IMR-90 (cell line): ENCODE measurements around the gene KCNH5. TPM values are rescaled to one million over a fixed set of nuclear protein-coding genes. Genes with fewer than 3 reads are reported as not detected.
A peak's percentile ranks its signal among the peaks of the same experiment; 100 is the strongest.

Experiments used
- ATAC-seq: fragments of 200-7000 bp; cut with Tn5 transposase; 2 replicates; pipeline ENCODE4 v1.9.1; 2020; ENCODE audit warnings: low read depth, mild to moderate bottlenecking, moderate library complexity
- BruUV-seq: library from RNA; stranded (reverse); fragments of 400-500 nt; replicated peaks from 2 replicates; lab custom pipeline; 2021; lab: Mats Ljungman, UMichigan
- CTCF ChIA-PET: fragments of 300-600 bp; formaldehyde crosslinking; extraction: SDS; loops from one replicate; lab custom pipeline; 2021; ENCODE audit warnings: antibody characterized with exemption; lab: Yijun Ruan, JAX
- POLR2A ChIA-PET: fragments of 300-600 bp; sonication (Branson Sonifier 250); formaldehyde crosslinking; loops from one replicate; lab custom pipeline; 2022; ENCODE audit warnings: antibody characterized with exemption; ENCODE audit not compliant: unreplicated experiment; lab: Charles Lee
- DNase-seq: peaks from one replicate; pipeline ENCODE4 v3.0.0; 2013
- H2AFZ ChIP-seq: replicated peaks from 2 replicates; pipeline ENCODE3; 2013; ENCODE audit warnings: low read length, mild to moderate bottlenecking; ENCODE audit not compliant: poor library complexity
- H2AK5ac ChIP-seq: 2 replicates; pipeline ENCODE4 v1.6.1; 2013; ENCODE audit warnings: low read depth, low read length, inconsistent platforms
- H2AK9ac ChIP-seq: replicated peaks from 2 replicates; pipeline ENCODE3; 2013; ENCODE audit warnings: mild to moderate bottlenecking, low read depth, low read length, moderate library complexity; ENCODE audit not compliant: poor library complexity
- H2BK120ac ChIP-seq: 2 replicates; pipeline ENCODE4 v1.6.1; 2013; ENCODE audit warnings: low read depth, low read length, inconsistent platforms
- H2BK15ac ChIP-seq: 3 replicates; pipeline ENCODE4 v1.6.1; 2013; ENCODE audit warnings: low read depth, low read length, inconsistent platforms
- H2BK20ac ChIP-seq: 2 replicates; pipeline ENCODE4 v1.6.1; 2013; ENCODE audit warnings: low read depth, mild to moderate bottlenecking, inconsistent platforms, low read length, moderate library complexity
- H2BK5ac ChIP-seq: 2 replicates; pipeline ENCODE4 v1.6.1; 2013; ENCODE audit warnings: mild to moderate bottlenecking, low read depth, low read length, inconsistent platforms; ENCODE audit not compliant: poor library complexity, severe bottlenecking
- H3K14ac ChIP-seq: replicated peaks from 2 replicates; pipeline ENCODE4 v1.6.1; 2013; ENCODE audit warnings: low read depth, low read length, inconsistent platforms
- H3K18ac ChIP-seq: 2 replicates; pipeline ENCODE4 v1.6.1; 2013; ENCODE audit warnings: low read depth, low read length, control low read depth
- H3K23ac ChIP-seq: 2 replicates; pipeline ENCODE4 v1.6.1; 2013; ENCODE audit warnings: low read depth, low read length, inconsistent platforms
- H3K27ac ChIP-seq: 2 replicates; pipeline ENCODE4 v1.5.1; 2013; ENCODE audit warnings: mild to moderate bottlenecking, control low read depth, low read length; ENCODE audit not compliant: insufficient read depth
- H3K27me3 ChIP-seq: 2 replicates; pipeline ENCODE4 v1.6.1; 2013; ENCODE audit warnings: low read length; ENCODE audit not compliant: control insufficient read depth, insufficient read depth
- H3K36me3 ChIP-seq: 2 replicates; pipeline ENCODE4 v1.6.1; 2013; ENCODE audit warnings: low read length, mixed read lengths; ENCODE audit not compliant: control insufficient read depth, insufficient read depth
- H3K4ac ChIP-seq: 2 replicates; pipeline ENCODE4 v1.6.1; 2013; ENCODE audit warnings: low read depth, low read length, inconsistent platforms
- H3K4me1 ChIP-seq: 2 replicates; pipeline ENCODE4 v1.6.1; 2013; ENCODE audit warnings: low read length, mixed read lengths; ENCODE audit not compliant: control insufficient read depth, insufficient read depth
- H3K4me2 ChIP-seq: 2 replicates; pipeline ENCODE4 v1.6.1; 2013; ENCODE audit warnings: low read depth, mild to moderate bottlenecking, control low read depth, low read length, moderate library complexity
- H3K4me3 ChIP-seq: 2 replicates; pipeline ENCODE4 v1.5.1; 2013; ENCODE audit warnings: low read depth, mild to moderate bottlenecking, control low read depth, low read length, moderate library complexity; ENCODE audit not compliant: insufficient read depth
- H3K56ac ChIP-seq: 2 replicates; pipeline ENCODE4 v1.6.1; 2013; ENCODE audit warnings: low read length, inconsistent platforms; ENCODE audit not compliant: insufficient read depth; ENCODE audit errors: extremely low read depth
- H3K79me1 ChIP-seq, 2 experiments: 2 replicates each; pipeline ENCODE4 v1.6.1; 2013; ENCODE audit warnings: low read length in 2 of 2, inconsistent platforms in 1 of 2, low read depth in 1 of 2
- H3K9ac ChIP-seq: 2 replicates; pipeline ENCODE4 v1.6.1; 2013; ENCODE audit warnings: low read depth, low read length, control low read depth
- H3K9me1 ChIP-seq: 2 replicates; pipeline ENCODE4 v1.6.1; 2013; ENCODE audit warnings: low read length, inconsistent platforms; ENCODE audit not compliant: insufficient read depth
- H3K9me3 ChIP-seq: 2 replicates; pipeline ENCODE4 v1.6.1; 2013; ENCODE audit warnings: low read length; ENCODE audit not compliant: control insufficient read depth, insufficient read depth
- H4K20me1 ChIP-seq: 2 replicates; pipeline ENCODE4 v1.6.1; 2013; ENCODE audit warnings: low read length, inconsistent platforms; ENCODE audit not compliant: insufficient read depth
- H4K5ac ChIP-seq: 2 replicates; pipeline ENCODE4 v1.6.1; 2013; ENCODE audit warnings: mild to moderate bottlenecking, low read depth, low read length, control low read depth
- H4K8ac ChIP-seq, 2 experiments: 2 replicates each; pipeline ENCODE4 v1.6.1; 2013; ENCODE audit warnings: low read depth in 2 of 2, low read length in 2 of 2, control low read depth in 1 of 2, inconsistent platforms in 1 of 2
- H4K91ac ChIP-seq: 2 replicates; pipeline ENCODE4 v1.6.1; 2013; ENCODE audit warnings: low read depth, low read length, inconsistent platforms; ENCODE audit not compliant: insufficient read depth
- FOS ChIP-seq: fragments of 150-350 bp; IDR thresholded peaks from 2 replicates; pipeline ENCODE4 v1.6.1; 2016; ENCODE audit warnings: low read depth, low read length
- NFE2L2 ChIP-seq: fragments of 150-350 bp; IDR thresholded peaks from 2 replicates; pipeline ENCODE4 v1.6.1; 2016; ENCODE audit warnings: low read depth, mild to moderate bottlenecking, low read length
- POLR2A ChIP-seq: IDR thresholded peaks from 2 replicates; pipeline ENCODE4 v1.6.1; 2012; ENCODE audit warnings: mild to moderate bottlenecking, low read depth, low read length
- RAD21 ChIP-seq: IDR thresholded peaks from 2 replicates; pipeline ENCODE4 v1.6.1; 2012; ENCODE audit warnings: low read length, improper control_type of control experiment
- WGBS, 2 experiments: methylation state at CpG; one replicate each; pipeline versions ENCODE4 v1.1.5 to v1.1.7; 2013; ENCODE audit warnings: missing lambda C conversion rate in 2 of 2; ENCODE audit not compliant: insufficient read length in 1 of 2; ENCODE audit errors: extremely low coverage in 2 of 2; 5-methylcytosine and 5-hydroxymethylcytosine counted together
- dilution Hi-C: fragments of 300-500 bp; cut with HindIII; formaldehyde crosslinking; loops from one replicate; pipeline ENCODE4 v1.14.3; 2018; ENCODE audit warnings: low sequenced_read_pairs; ENCODE audit not compliant: unreplicated experiment
- in situ Hi-C: fragments of 300-500 bp; cut with MboI; formaldehyde crosslinking; loops from 3 replicates; pipeline ENCODE4 v1.14.3; 2019; ENCODE audit warnings: low sequenced_read_pairs, inconsistent platforms, mixed read lengths
- intact Hi-C: fragments of 100-400 bp; cut with micrococcal nuclease; formaldehyde crosslinking; loops from 2 replicates; pipeline ENCODE4 v1.10.0; 2022
- polyA plus RNA-seq, 3 experiments: library from polyadenylated mRNA; depleted of rRNA; stranded (reverse); fragments of >200 nt; gene quantifications; 2 replicates each; pipeline ENCODE4 v1.2.3, GENCODE V29; 2012; ENCODE audit warnings: low replicate concordance in 1 of 3
- total RNA-seq: library from RNA; depleted of rRNA; stranded (reverse); fragments of >200 nt; gene quantifications from 2 replicates; pipeline ENCODE4 v1.2.3, GENCODE V29; 2012

The KCNH5 gene
- total and polyA plus RNA-seq, 2 of the 4 experiments (the other 2 are of a cell fraction), result under 0.01 to 0.03 TPM

GRCh38 chr14:62914025-62914424, 131.2 kb downstream of the KCNH5 start:
- no peak overlapping the region for H3K4me3 ChIP-seq
- no peak overlapping the region for H3K56ac ChIP-seq
- H3K14ac ChIP-seq, result no peak overlapping the region
- no peak overlapping the region for H4K8ac ChIP-seq
- dilution Hi-C loops (no loop called here), in situ Hi-C loops (no loop called here), intact Hi-C loops (no loop called here)
- H2AFZ ChIP-seq, result no peak overlapping the region
- H2AK5ac ChIP-seq, result no peak overlapping the region
- no peak overlapping the region for H2BK15ac ChIP-seq
- H4K5ac ChIP-seq, result no peak overlapping the region
- DNase-seq, result peak; percentile 80
- no peak overlapping the region for H2BK20ac ChIP-seq
- H3K9ac ChIP-seq, result no peak overlapping the region
- H3K27me3 ChIP-seq, result no peaks in the 10 kb centered on the region
- no peaks in the 10 kb centered on the region for H3K9me1 ChIP-seq
- ATAC-seq, result peak; percentile 88
- no peak overlapping the region for H3K27ac ChIP-seq
- no peaks in the 10 kb centered on the region for H3K36me3 ChIP-seq
- H4K91ac ChIP-seq, result no peak overlapping the region
- no peaks in the 10 kb centered on the region for H3K9me3 ChIP-seq
- POLR2A ChIA-PET, result no interaction called here
- CTCF ChIA-PET, result interaction anchor here (0.6 kb wide), 1 partner anchor 251 kb away, joined by 5 read pairs; no protein-coding TSS in a partner anchor
- no peaks in the 10 kb centered on the region for H3K4me1 ChIP-seq
- no peak overlapping the region for H2AK9ac ChIP-seq
- no peak overlapping the region for H3K4me2 ChIP-seq
- WGBS, 2 experiments, result no CpG with 5 or more reads among the region's 2 CpGs
- H4K20me1 ChIP-seq, result no peaks in the 10 kb centered on the region
- TF ChIP-seq NFE2L2 (peak; percentile 24; the same call in 1 of the 2 replicates), FOS (peak; percentile 89), RAD21 (no peak), POLR2A (no peak)
- no peak overlapping the region for H2BK120ac ChIP-seq
- BruUV-seq, result no TSS peak
- H3K18ac ChIP-seq, result no peak overlapping the region
- H3K79me1 ChIP-seq, result no peaks in the 10 kb centered on the region
- H3K4ac ChIP-seq, result no peak overlapping the region
- no peak overlapping the region for H3K23ac ChIP-seq
- H2BK5ac ChIP-seq, result peak overlapping the region; percentile 6
